Measurements from ENCODE around the gene GCN1. TPM values are rescaled to one million over a fixed set of nuclear protein-coding genes. Genes with fewer than 3 reads are reported as not detected.

The GCN1 gene
- total RNA-seq, 4 donors from 2014 or later, result 39.5 to 117 (median 63.7) TPM

DNA sequence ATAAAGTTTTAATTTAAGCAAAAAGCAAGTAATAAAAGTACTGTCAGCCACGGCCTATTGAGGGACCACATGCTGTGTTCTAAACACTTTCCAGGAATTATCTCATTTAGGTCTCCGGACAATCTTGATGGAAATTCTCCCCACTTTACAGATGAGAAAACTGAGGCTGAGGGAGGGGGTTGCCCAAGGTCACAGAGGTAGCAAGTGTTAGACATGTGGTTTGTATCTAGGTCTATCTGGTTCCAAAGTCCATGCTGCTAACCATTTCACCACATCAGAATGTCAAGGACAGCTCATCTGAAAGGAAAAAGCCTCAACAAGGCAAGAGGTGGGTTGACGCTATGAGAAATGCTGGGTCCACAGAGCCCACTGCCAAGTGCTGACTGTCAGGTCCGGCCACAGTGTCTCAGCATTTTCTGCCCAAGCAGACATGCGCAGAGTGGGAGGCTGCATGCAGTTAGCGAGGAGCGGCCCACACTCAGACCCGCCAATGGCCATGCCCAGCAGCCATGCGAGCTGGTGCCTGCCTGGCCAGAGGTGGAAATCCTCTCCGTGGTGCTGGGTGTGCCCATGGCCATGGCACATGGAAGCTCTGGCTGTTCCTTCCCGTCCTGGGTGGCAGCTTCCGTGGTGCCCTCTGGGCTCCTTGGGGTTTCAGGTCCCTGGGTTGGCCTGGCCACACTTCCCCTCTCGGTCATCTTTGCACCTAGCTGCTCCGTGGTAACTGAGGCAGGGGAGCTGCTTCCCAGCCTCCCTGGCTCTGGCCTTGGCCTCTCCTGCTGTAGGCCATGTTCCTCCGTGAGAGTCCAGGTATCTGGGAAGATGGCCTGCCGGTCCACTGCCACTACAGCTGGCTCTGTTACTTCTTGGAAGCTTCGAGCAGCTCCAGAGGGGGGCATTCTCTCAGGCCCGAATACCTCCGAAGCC is 24.4 kb upstream of the GCN1 start:
- DNase-seq, result no peak
- 89 to 94% methylated on average over 6 to 8 of the region's 19 CpGs for WGBS, 2 donors
- peaks cover 37 to 93% (median 57%) of the 10 kb centered on the region in 3 donors for H3K36me3 ChIP-seq
- peaks cover 0 to 4% (median 4%) of the 10 kb centered on the region in 3 donors for H3K4me1 ChIP-seq
- no peak overlapping the region for H3K27ac ChIP-seq
- intact Hi-C loops (cut with DNase I), result no loop called here
- no peaks in the 10 kb centered on the region for H3K27me3 ChIP-seq
- no peak overlapping the region for H3K4me3 ChIP-seq
- TF ChIP-seq POLR2A (IDR thresholded peaks at IDR 0.05), result no peak
- TF ChIP-seq, protein P1, sequence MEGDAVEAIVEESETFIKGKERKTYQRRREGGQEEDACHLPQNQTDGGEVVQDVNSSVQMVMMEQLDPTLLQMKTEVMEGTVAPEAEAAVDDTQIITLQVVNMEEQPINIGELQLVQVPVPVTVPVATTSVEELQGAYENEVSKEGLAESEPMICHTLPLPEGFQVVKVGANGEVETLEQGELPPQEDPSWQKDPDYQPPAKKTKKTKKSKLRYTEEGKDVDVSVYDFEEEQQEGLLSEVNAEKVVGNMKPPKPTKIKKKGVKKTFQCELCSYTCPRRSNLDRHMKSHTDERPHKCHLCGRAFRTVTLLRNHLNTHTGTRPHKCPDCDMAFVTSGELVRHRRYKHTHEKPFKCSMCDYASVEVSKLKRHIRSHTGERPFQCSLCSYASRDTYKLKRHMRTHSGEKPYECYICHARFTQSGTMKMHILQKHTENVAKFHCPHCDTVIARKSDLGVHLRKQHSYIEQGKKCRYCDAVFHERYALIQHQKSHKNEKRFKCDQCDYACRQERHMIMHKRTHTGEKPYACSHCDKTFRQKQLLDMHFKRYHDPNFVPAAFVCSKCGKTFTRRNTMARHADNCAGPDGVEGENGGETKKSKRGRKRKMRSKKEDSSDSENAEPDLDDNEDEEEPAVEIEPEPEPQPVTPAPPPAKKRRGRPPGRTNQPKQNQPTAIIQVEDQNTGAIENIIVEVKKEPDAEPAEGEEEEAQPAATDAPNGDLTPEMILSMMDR (IDR thresholded peaks at IDR 0.05), result no peak
- no peaks in the 10 kb centered on the region for H3K9me3 ChIP-seq

DNA sequence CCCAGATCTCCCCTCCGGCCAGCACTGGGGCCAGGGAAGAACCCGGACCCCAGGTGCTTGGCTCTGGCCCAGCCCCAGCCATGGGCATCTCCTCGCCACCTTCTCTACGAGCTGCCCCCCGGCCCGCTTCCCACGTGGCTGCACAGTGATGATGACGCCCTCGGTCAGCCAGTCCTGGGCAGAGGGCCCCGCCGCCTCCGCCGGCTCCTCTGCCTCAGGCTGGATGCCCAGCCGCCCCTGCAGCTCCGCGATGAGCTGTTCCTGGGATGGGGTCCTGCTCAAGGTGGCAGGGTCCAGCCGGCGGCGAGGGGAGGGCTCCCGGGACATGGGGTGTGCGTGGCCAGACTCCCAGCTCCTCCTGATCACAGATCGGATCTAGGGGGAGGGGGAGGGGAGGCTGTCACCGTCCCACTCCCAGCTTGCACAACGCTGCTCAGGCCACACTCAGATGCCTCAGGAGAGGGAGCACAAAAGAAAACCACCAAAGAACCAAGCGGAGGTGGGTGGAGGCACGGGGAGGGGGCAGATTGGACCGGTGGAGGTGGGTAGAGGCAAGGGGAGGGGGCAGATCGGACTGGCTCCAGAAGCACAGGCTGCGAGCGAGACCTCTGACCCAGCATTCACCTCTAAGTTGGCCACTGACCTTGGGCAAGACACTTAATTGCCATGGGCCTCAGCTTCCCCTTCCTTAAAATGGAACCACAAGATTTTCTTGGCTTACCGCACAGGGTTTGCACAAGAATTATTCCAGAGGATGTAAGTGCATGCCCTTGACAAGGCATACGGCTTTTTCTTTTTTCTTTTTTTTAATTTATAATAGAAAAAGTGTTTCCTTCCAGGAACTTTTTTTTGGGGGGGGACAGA is 22.5 kb upstream of the GCN1 start:
- Histone ChIP-seq H3K9me3 (no peaks in the 10 kb centered on the region), H3K27me3 (no peaks in the 10 kb centered on the region), H3K36me3 (peaks cover 31 to 93% (median 61%) of the 10 kb centered on the region in 3 donors), H3K27ac (no peak overlapping the region), H3K4me3 (no peak overlapping the region), H3K4me1 (no peaks in the 10 kb centered on the region)
- WGBS, 2 donors, result 78 to 83% methylated on average over 8 to 12 of the region's 32 CpGs
- TF ChIP-seq POLR2A (IDR thresholded peaks at IDR 0.05), result no peak
- TF ChIP-seq, protein P1 (IDR thresholded peaks at IDR 0.05), result no peak
- DNase-seq, result no peak
- intact Hi-C loops (cut with DNase I), result no loop called here

DNA sequence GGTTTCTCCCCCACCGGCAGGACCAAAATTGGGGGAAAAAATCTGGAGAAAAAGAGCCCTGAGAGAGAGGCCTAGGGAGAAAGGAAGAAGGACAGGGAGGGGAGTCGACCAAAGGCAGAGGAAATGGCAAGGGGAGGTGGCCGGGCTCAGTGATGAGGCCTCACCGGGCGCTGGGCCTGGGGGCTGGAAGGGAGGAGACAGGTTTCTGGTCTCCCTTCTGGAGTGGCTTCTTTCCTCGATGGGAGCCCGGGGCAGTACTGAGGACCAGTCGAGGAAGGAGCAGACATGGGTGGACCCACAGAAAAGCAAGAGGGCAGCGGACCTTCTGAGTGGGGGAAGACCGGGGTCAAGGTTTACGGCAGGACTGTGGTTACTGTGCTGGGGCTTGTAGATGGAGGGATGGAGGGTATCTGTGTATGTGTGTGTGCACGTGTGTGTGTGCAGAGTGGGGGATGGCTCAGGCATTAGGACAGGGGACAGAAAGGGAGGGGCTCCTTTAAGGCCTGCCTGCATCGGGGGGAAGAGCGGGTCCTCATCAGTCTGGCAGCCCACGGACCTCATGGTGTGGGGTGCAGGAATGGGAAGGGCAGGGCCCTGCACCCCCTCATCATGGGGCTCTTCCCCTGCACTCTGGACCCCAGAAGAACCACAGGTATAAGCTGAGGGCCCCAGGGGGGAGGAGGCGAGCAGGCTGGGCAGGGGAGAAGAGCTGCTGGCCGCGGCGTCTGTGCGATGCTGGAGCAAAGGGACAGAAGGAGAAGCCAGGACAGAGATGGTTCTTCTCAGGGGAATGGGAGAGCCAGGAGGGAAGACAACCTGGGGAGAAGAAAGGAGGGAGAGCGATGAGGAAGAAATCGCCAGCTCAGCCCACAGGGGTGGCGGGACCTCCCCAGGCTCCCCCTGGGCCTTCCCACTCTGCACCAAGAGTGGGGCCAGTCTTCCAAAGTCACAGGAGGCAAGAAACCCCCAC is 21.5 kb upstream of the GCN1 start:
- Histone ChIP-seq H3K36me3 (peaks cover 31 to 93% (median 54%) of the 10 kb centered on the region in 3 donors), H3K9me3 (no peaks in the 10 kb centered on the region), H3K27me3 (no peaks in the 10 kb centered on the region), H3K4me3 (no peak overlapping the region), H3K27ac (no peak overlapping the region), H3K4me1 (no peaks in the 10 kb centered on the region)
- DNase-seq, result no peak
- intact Hi-C loops (cut with DNase I), result no loop called here
- WGBS, 2 donors, result 79 to 84% methylated on average over 15 to 23 of the region's 23 CpGs
- TF ChIP-seq, protein P1 (IDR thresholded peaks at IDR 0.05), result no peak
- TF ChIP-seq POLR2A (IDR thresholded peaks at IDR 0.05), result no peak

DNA sequence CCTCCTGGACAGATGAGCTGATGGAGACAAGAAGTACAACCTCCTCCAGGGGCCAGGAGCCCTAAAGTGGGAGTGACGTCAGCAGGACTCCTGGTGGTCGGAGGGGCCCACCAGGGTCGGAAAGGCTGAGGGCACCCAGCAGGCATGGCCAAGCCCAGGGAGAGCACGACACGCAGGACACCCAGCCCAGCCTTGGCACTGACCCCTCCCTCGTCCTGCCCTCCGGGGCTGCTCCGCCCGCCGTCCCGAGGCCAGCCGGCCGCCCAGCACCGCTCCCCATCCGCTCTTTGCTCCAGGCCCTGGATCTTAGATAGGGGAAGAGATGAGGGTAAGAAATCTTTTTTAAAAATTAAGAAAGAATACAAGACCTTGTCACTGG is 20.8 kb upstream of the GCN1 start:
- no peak overlapping the region for H3K27ac ChIP-seq
- no peaks in the 10 kb centered on the region for H3K9me3 ChIP-seq
- intact Hi-C loops (cut with DNase I), result no loop called here
- WGBS, 2 donors, result 80% methylated on average over 3 of the region's 15 CpGs; no CpG with 5 or more reads in 1 of the 2 donors
- DNase-seq, result no peak
- H3K4me1 ChIP-seq, result no peaks in the 10 kb centered on the region
- TF ChIP-seq, protein P1 (IDR thresholded peaks at IDR 0.05), result no peak
- no peak for TF ChIP-seq POLR2A (IDR thresholded peaks at IDR 0.05)
- H3K36me3 ChIP-seq, result peaks cover 31 to 93% (median 47%) of the 10 kb centered on the region in 3 donors
- no peak overlapping the region for H3K4me3 ChIP-seq
- no peaks in the 10 kb centered on the region for H3K27me3 ChIP-seq
